Vagina (tissue), 2 donors: ENCODE measurements around the gene PRRT1B.

Source experiments
- POLR2A ChIP-seq, 2 donors: fragments of 450-650 bp; IDR thresholded peaks; one replicate each; pipeline ENCODE4 v1.6.1; 2017; ENCODE audit warnings: antibody characterized with exemption in 2 of 2, mild to moderate bottlenecking in 2 of 2, moderate library complexity in 2 of 2
- POLR2AphosphoS5 ChIP-seq, 2 donors: sonication (generic); formaldehyde crosslinking; IDR thresholded peaks; one replicate each; pipeline ENCODE4 v1.9.0; 2017; ENCODE audit warnings: antibody characterized with exemption in 2 of 2, mild to moderate bottlenecking in 2 of 2, low read depth in 1 of 2; ENCODE audit not compliant: insufficient read depth in 1 of 2

GRCh38 chr9:131588396-131588795 is 43.1 kb downstream of the PRRT1B start:
- no peak for TF ChIP-seq POLR2A (IDR thresholded peaks at IDR 0.05)
- TF ChIP-seq POLR2AphosphoS5 (IDR thresholded peaks at IDR 0.05; ENCODE audit: insufficient read depth in 1 of 2, low read depth in 1 of 2), result no peak
